AG09319 (cell line): ENCODE results near the gene UPF3A.
A peak's percentile ranks its signal among the peaks of the same experiment; 100 is the strongest.

Source experiments
- DNase-seq: peaks from one replicate; pipeline ENCODE4 v3.0.0-alpha.2; 2010; ENCODE audit warnings: low read depth; ENCODE audit errors: extremely low read depth
- CTCF ChIP-seq: IDR thresholded peaks from 2 replicates; pipeline ENCODE4 v1.5.1; 2011; ENCODE audit warnings: low read depth, mild to moderate bottlenecking, inconsistent platforms, low read length, moderate library complexity

The UPF3A gene

DNA sequence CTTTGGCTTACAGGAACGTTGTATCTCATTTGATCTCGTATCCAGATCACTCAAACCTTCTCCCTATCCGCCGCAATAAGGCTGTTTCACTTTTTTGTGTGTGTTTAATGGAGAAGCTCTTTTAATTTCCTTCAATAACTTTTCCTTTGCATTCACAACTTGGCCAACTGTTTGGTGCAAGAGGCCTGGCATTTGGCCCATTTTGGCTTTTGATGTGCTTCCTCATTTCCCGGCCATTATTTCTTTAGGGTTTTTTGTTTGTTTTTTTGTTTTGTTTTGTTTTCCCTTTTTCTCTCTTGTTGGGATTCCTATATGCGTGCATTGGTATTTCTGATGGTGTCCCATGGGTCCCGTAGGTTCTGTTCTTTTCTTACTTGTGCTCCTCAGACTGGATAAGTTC lies 6.1 kb upstream of the UPF3A start:
- TF ChIP-seq CTCF, result no peak
- no peak for DNase-seq

GRCh38 chr13:114279146-114279545 lies 2.3 kb upstream of the UPF3A start:
- no peak for TF ChIP-seq CTCF
- no peak for DNase-seq

GRCh38 chr13:114279758-114280355 lies 1.5 kb upstream of the UPF3A start:
- DNase-seq, result no peak
- no peak for TF ChIP-seq CTCF

DNA sequence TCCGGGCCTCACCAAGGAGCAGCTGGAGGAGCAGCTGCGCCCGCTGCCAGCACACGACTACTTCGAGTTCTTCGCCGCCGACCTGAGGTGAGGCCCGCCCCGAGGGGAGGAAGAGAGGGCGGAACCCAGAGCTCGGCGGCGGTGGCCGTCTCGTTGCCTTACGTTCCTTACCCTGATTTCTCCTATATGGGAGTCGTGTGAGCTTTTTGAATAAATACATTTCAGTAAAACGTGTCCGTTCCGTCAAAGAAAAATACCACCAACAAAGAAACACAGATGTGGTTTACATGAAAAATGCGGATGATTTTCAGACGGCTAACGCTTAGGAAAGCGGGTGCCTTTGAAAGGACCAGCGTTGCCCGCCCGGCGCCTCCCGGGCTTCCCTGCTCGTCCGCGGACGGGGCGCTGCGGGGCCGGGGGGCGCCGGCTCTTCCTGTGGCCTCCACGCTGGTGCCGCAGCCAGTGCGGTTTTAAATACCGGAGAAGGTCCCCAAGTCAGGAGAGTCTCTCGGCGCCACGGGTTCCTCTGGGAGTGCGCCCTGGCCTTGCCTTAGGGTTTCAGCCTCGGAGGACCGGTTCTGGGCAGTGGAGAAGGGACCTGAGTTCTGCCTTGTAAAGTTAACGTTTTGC lies 755 bp downstream of the UPF3A start:
- peak; percentile 22 for DNase-seq
- TF ChIP-seq CTCF, result no peak

DNA sequence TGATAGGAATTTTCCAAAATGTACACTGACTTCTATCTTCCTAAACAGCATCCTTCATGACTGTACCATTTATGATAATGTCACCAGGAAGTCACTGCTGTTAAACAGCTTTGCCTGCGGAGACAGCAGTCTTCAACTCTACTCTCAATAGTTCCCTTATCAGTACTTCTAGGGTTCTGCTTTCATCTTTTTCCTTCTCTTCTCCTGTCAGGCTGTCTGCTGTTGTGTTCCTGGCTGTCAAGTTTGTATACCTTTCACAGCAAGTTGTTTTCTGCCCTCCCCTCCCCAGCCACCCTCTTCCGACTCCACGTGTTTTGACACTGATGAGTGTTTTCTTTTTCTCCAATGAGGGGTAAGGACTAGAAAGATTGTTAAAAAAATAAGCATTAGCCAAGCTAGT lies 2.2 kb downstream of the UPF3A start:
- DNase-seq, result no peak
- TF ChIP-seq CTCF, result no peak

DNA sequence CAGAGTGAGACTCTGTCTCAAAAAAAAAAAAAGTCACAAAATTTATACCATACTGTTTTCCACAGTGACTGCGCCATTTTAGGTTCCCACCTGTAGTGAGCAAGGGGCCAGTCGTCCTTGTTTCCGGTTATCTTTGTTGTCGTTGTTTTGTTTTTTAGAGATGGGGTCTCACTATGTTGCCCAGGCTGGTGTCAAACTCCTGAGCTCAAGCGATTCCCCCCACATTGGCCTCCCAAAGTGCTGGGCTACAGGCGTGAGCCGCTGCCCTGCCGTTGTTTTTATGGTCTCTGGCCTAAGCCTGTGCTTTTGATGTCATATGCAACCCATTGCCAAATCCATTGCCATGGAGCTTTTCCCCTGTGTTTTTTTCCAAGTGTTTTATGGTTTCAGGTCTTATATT lies 3.3 kb downstream of the UPF3A start:
- no peak for DNase-seq
- no peak for TF ChIP-seq CTCF

DNA sequence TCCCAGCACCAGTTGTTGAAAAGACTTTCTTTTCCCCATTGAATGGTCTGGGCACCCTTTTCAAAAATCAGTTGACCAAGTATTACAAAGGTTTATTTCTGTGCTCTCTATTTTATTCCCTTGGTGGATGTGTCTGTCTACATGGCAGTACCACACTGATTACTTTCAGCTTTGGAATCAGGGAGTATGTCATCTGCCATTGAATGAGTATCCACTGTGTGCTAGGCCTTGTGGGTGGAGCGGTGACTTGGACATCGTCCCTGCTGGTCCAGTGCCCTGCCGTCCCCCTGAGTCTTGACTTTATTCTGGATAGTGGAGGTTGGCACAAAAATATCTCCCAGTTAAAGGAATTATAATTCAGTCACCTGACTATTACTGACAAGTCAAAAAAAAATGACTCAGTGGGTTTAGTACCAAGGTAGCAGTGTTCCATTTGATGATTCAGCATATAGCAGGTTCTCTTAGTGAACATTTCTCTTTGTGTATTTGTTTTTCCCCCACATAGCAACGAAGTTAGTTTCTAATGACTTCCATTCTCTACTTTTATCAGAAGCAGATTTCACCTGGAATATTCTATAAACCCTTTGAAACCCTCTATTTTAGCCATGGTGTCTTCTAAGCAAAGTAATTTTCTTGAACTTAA lies 3.9 kb downstream of the UPF3A start:
- DNase-seq, result no peak
- no peak for TF ChIP-seq CTCF
